Left ventricle myocardium inferior (tissue), 1 donor: ENCODE results near the gene CACUL1. TPM values are rescaled to one million over a fixed set of nuclear protein-coding genes. Genes with fewer than 3 reads are reported as not detected.
"Not testable (repeated sequence)": the region's sequence is repeated elsewhere in the genome, so short reads cannot be mapped to it uniquely, and the experiment has no call there.

Experiments
- DNase-seq: peaks from one replicate; pipeline ENCODE4 v3.0.0-alpha.2; 2020
- H3K27ac ChIP-seq: fragments of 200-600 bp; replicated peaks from 2 replicates; pipeline ENCODE4 v1.8.0; 2021
- H3K27me3 ChIP-seq: fragments of 200-600 bp; 2 replicates; pipeline ENCODE4 v1.8.0; 2021; ENCODE audit warnings: low read depth
- H3K36me3 ChIP-seq: fragments of 200-600 bp; 2 replicates; pipeline ENCODE4 v1.8.0; 2021
- H3K4me1 ChIP-seq: fragments of 200-600 bp; 2 replicates; pipeline ENCODE4 v1.8.0; 2021
- H3K4me3 ChIP-seq: fragments of 200-600 bp; 2 replicates; pipeline ENCODE4 v1.8.0; 2021; ENCODE audit warnings: mild to moderate bottlenecking, moderate library complexity
- H3K9me3 ChIP-seq: fragments of 200-600 bp; replicated peaks from 2 replicates; pipeline ENCODE4 v1.8.0; 2021
- intact Hi-C: fragments of 100-400 bp; cut with micrococcal nuclease; formaldehyde crosslinking; loops from one replicate; pipeline ENCODE4 v1.11.0; 2022
- total RNA-seq: library from RNA; stranded (reverse); fragmentation: NEBNext Ultra II Directional; extraction: Animal tissue kit (Norgen Biotek cat#: 25700); gene quantifications from one replicate; pipeline ENCODE4 v1.2.1, GENCODE V29; 2021
- TF ChIP-seq, protein P1 (sequence below): fragments of 200-600 bp; IDR thresholded peaks from 2 replicates; pipeline ENCODE4 v1.8.0; 2021; ENCODE audit warnings: antibody characterized with exemption, mild to moderate bottlenecking, borderline replicate concordance
- donor health status: DM: no; HTN: yes; CAD: no; lungs with severe emphysema.

CACUL1 gene
- total RNA-seq, 1 donor from 2014 or later = 27.4 TPM

DNA sequence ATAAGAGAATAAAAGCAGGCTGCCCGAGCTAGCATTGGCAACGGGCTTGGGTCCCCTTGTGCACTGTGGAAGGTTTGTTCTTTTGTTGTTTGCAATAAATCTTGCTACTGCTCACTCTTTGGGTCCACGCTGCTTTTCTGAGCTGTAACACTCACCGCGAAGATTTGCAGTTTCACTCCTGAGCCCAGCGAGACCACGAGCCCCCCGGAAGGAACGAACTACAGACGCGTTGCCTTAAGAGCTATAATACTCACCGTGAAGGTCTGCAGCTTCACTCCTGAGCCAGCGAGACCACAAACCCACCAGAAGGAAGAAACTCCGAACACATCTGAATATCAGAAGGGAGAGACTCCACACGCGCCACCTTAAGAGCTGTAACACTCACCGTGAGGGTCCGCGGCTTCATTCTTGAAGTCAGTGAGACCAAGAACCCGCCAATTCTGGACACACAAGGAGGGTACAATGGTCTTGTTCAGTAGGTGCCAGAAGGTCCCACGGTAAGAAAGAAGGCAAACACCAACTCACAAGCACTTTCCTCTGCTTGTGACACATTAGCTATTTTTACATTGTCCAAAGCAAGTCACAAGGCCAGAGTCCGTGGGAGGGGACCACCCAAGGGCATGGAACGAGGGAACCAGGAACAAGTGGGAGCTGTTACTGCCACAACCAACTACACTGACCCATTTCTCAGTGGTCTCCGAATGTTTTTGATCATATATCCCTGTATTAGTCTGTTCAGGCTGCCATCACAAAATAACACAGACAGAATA lies 29.2 kb upstream of the CACUL1 start:
- Histone ChIP-seq H3K4me3 (no peak overlapping the region), H3K4me1 (no peaks in the 10 kb centered on the region), H3K9me3 (no peaks in the 10 kb centered on the region), H3K36me3 (no peaks in the 10 kb centered on the region), H3K27me3 (peaks cover 11% of the 10 kb centered on the region), H3K27ac (no peak overlapping the region)
- no peak for DNase-seq
- TF ChIP-seq, protein P1, sequence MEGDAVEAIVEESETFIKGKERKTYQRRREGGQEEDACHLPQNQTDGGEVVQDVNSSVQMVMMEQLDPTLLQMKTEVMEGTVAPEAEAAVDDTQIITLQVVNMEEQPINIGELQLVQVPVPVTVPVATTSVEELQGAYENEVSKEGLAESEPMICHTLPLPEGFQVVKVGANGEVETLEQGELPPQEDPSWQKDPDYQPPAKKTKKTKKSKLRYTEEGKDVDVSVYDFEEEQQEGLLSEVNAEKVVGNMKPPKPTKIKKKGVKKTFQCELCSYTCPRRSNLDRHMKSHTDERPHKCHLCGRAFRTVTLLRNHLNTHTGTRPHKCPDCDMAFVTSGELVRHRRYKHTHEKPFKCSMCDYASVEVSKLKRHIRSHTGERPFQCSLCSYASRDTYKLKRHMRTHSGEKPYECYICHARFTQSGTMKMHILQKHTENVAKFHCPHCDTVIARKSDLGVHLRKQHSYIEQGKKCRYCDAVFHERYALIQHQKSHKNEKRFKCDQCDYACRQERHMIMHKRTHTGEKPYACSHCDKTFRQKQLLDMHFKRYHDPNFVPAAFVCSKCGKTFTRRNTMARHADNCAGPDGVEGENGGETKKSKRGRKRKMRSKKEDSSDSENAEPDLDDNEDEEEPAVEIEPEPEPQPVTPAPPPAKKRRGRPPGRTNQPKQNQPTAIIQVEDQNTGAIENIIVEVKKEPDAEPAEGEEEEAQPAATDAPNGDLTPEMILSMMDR = no peak
- intact Hi-C loops = no loop called here

DNA sequence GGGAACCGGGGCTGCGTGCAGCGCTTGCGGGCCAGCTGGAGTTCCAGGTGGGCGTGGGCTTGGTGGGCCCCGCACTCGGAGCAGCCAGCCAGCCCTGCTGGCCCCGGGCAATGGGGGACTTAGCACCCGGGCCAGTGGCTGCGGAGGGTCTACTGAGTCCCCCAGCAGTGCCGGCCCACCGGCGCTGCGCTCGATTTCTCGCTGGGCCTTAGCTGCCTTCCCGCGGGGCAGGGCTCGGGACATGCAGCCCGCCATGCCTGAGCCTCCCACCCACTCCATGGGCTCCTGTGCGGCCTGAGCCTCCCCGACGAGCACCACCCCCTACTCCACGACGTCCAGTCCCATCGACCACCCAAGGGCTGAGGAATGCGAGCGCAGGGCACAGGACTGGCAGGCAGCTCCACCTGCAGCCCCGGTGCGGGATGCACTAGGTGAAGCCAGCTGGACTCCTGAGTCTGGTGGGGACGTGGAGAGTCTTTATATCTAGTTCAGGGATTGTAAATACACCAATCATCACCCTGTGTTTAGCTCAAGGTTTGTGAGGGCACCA lies 28.2 kb upstream of the CACUL1 start:
- H3K27me3 ChIP-seq = peaks cover 11% of the 10 kb centered on the region
- H3K4me3 ChIP-seq, DNase-seq, H3K9me3 ChIP-seq, H3K4me1 ChIP-seq, H3K36me3 ChIP-seq, intact Hi-C loops, H3K27ac ChIP-seq: not testable (repeated sequence)

DNA sequence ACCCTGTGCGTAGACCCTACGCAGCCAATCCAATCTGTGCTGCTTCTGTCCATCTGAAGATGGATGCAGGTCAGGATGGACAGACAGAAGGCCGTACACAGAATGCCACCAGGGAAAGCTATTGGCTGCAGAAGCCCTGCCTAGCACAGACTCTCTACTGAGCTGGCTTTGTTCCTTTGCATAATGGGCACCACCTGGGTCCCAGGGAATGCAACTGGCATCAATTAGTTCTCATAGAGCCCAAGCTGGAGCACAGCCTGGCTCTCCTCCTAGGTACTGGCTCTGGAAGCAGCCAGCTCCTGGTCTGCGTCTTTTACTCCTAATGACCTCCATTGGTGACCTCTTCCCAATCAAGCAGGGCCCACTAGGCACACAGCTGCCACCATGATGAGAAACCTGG lies 26.8 kb upstream of the CACUL1 start:
- intact Hi-C loops = no loop called here
- Histone ChIP-seq H3K27ac (no peak overlapping the region), H3K4me1 (no peaks in the 10 kb centered on the region), H3K27me3 (peaks cover 11% of the 10 kb centered on the region), H3K9me3 (peaks cover 4% of the 10 kb centered on the region), H3K4me3 (no peak overlapping the region), H3K36me3 (no peaks in the 10 kb centered on the region)
- no peak for DNase-seq
- TF ChIP-seq, protein P1 = no peak

DNA sequence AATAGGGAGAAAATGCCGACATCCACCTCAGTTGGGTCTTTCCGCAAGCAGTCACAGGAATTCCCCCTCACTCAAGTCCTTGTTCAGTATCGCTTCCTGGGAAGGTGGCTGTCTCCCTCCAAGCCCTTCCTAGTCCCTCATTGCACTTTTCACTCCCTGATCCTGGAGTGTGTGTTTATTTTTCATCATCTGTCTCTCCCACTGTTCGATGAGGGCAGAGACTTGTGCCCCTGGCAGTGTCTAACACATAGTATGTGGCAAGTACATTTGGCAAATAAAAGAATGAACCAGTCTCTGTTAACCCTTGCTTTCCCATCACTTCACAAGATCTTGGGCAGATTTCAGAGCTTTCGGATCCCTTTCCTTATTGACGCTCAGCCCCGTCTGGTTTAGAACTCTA lies 24.0 kb upstream of the CACUL1 start:
- intact Hi-C loops = no loop called here
- Histone ChIP-seq H3K36me3 (no peaks in the 10 kb centered on the region), H3K27ac (no peak overlapping the region), H3K4me1 (no peaks in the 10 kb centered on the region), H3K4me3 (no peak overlapping the region), H3K27me3 (peaks cover 7% of the 10 kb centered on the region), H3K9me3 (peaks cover 4% of the 10 kb centered on the region)
- TF ChIP-seq, protein P1 = no peak
- no peak for DNase-seq

DNA sequence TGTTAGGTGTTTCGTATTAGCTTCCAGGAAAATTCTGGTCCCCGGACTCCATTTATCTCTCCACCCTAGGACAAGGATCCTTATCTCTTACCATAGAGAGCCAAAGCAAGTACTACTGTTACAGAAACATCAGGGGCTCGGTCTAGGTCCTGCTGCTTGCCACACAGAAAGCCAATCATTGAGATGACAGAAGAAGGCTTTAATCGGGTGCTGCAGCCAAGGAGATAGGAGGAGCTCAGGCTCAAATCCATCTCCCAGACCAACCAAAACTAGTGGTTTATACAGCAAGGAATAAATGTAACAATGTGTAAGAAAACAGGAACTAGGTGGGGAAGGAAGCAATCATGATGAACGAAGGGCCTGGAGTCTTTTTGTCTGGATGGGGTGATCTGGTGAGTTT lies 22.2 kb upstream of the CACUL1 start:
- TF ChIP-seq, protein P1 = no peak
- no peak for DNase-seq
- Histone ChIP-seq H3K27me3 (peaks cover 7% of the 10 kb centered on the region), H3K9me3 (peaks cover 4% of the 10 kb centered on the region), H3K27ac (no peak overlapping the region), H3K36me3 (no peaks in the 10 kb centered on the region), H3K4me3 (no peak overlapping the region), H3K4me1 (no peaks in the 10 kb centered on the region)
- intact Hi-C loops = no loop called here

DNA sequence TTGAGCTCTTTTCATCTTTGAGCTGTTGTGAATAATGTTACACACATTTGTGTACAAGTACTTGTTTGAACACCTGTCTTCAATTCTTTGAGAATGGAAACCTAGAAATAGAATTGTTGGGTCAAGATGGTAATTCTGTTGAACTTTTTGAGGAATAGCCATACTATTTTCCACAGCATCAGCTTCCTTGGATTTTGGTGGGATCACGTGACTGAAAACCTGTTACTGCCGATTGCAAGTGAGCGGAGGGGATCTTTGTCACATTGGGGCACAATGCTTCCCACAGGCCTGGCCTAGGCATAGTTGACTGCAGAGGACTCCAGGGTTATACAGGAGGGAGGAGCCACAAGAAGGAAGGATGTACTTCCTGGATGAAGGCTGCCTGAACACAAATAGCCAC lies 21.3 kb upstream of the CACUL1 start:
- Histone ChIP-seq H3K27me3 (peaks cover 7% of the 10 kb centered on the region), H3K36me3 (no peaks in the 10 kb centered on the region), H3K4me1 (no peaks in the 10 kb centered on the region), H3K27ac (no peak overlapping the region), H3K4me3 (no peak overlapping the region), H3K9me3 (peaks cover 4% of the 10 kb centered on the region)
- TF ChIP-seq, protein P1 = no peak
- DNase-seq = no peak
- intact Hi-C loops = no loop called here
